HepG2 (cell line): ENCODE measurements around the gene METTL22. TPM values are rescaled to one million over a fixed set of nuclear protein-coding genes. Genes with fewer than 3 reads are reported as not detected.

Source experiments
- CEBPZ ChIP-seq: IDR thresholded peaks from 2 replicates; pipeline ENCODE4 v1.6.1; 2012; ENCODE audit warnings: low read length, improper control_type of control experiment
- HIC2 ChIP-seq: sonication (generic); formaldehyde crosslinking; IDR thresholded peaks from 2 replicates; pipeline ENCODE4 v1.9.0; 2022; ENCODE audit warnings: low read depth, missing genetic modification reagents
- IKZF5 ChIP-seq: IDR thresholded peaks from 2 replicates; pipeline ENCODE4 v1.6.1; 2018; ENCODE audit warnings: missing genetic modification reagents, mild to moderate bottlenecking, missing compliant biosample characterization
- MXD1 ChIP-seq: sonication (generic); formaldehyde crosslinking; IDR thresholded peaks from 2 replicates; pipeline ENCODE4 v1.4.0; 2020; ENCODE audit warnings: mild to moderate bottlenecking, missing genetic modification reagents
- NFRKB ChIP-seq: fragments of 450-650 bp; IDR thresholded peaks from 2 replicates; pipeline ENCODE4 v1.6.1; 2017
- NR1H2 ChIP-seq: sonication (generic); formaldehyde crosslinking; IDR thresholded peaks from 2 replicates; pipeline ENCODE4 v1.8.1; 2022; ENCODE audit warnings: low read depth, missing genetic modification reagents, borderline replicate concordance
- REL ChIP-seq: sonication (generic); formaldehyde crosslinking; conservative IDR thresholded peaks from 2 replicates; pipeline ENCODE4 v1.8.0; 2022; ENCODE audit warnings: mild to moderate bottlenecking, missing genetic modification reagents, moderate library complexity
- SIX4 ChIP-seq: sonication (generic); formaldehyde crosslinking; IDR thresholded peaks from 2 replicates; pipeline ENCODE4 v1.4.0; 2020; ENCODE audit warnings: missing genetic modification reagents
- SNRNP70 ChIP-seq: fragments of 200-400 bp; formaldehyde crosslinking; IDR thresholded peaks from 2 replicates; pipeline ENCODE4 v1.6.1; 2017; ENCODE audit warnings: mild to moderate bottlenecking, low read depth, low read length, moderate library complexity
- SP5 ChIP-seq: IDR thresholded peaks from 2 replicates; pipeline ENCODE4 v1.6.1; 2016; ENCODE audit warnings: low read depth, borderline replicate concordance
- ZFP36L2 ChIP-seq: sonication (generic); formaldehyde crosslinking; IDR thresholded peaks from 2 replicates; pipeline ENCODE4 v1.4.0; 2020; ENCODE audit warnings: missing genetic modification reagents
- ZFP91 ChIP-seq: sonication (generic); formaldehyde crosslinking; IDR thresholded peaks from 2 replicates; pipeline ENCODE4 v1.9.0; 2022; ENCODE audit warnings: missing genetic modification reagents, mild to moderate bottlenecking, borderline replicate concordance
- ZNF253 ChIP-seq: sonication (generic); formaldehyde crosslinking; IDR thresholded peaks from 2 replicates; pipeline ENCODE4 v1.8.0; 2022; ENCODE audit warnings: mild to moderate bottlenecking, missing genetic modification reagents, borderline replicate concordance
- ZNF503 ChIP-seq: sonication (generic); formaldehyde crosslinking; IDR thresholded peaks from 2 replicates; pipeline ENCODE4 v1.4.0; 2020; ENCODE audit warnings: missing genetic modification reagents
- ZNF510 ChIP-seq: sonication (generic); formaldehyde crosslinking; IDR thresholded peaks from 2 replicates; pipeline ENCODE4 v1.4.0; 2020; ENCODE audit warnings: low read depth, mild to moderate bottlenecking, missing genetic modification reagents
- ZNF576 ChIP-seq: sonication (generic); formaldehyde crosslinking; IDR thresholded peaks from 2 replicates; pipeline ENCODE4 v1.4.0; 2020; ENCODE audit warnings: mild to moderate bottlenecking, missing genetic modification reagents
- ZNF816 ChIP-seq: sonication (generic); formaldehyde crosslinking; IDR thresholded peaks from 2 replicates; pipeline ENCODE4 v1.8.0; 2022; ENCODE audit warnings: missing genetic modification reagents, mild to moderate bottlenecking, borderline replicate concordance
- polyA plus RNA-seq, 8 experiments: library from polyadenylated mRNA; depleted of rRNA in 3 of 8; stranded (reverse) in 7 of 8; unstranded in 1 of 8; fragments of >200 nt; fragmentation: Illumina TruSeq in 4 of 8; extraction: Trizol in 4 of 8; gene quantifications; 2 replicates each; pipeline versions ENCODE4 v1.2.1 to v1.2.3, GENCODE V29; 2011 to 2016; ENCODE audit warnings: low read depth in 4 of 8, missing spikeins in 1 of 8, mixed read lengths in 1 of 8; ENCODE audit not compliant: insufficient read depth in 1 of 8
- total RNA-seq, 5 experiments: library from RNA; depleted of rRNA; stranded (reverse); fragments of >200 nt; fragmentation: Illumina TruSeq; extraction: Trizol; gene quantifications; 2 replicates each; pipeline ENCODE4 v1.2.3, GENCODE V29; 2016; ENCODE audit warnings: low read depth in 1 of 5

METTL22 gene
- total and polyA plus RNA-seq, 2 of the 13 experiments (the other 11 are each of a cell fraction or from before 2014, with no cell fraction given), result 36.2 to 94.8 TPM

GRCh38 chr16:8675183-8676159 lies 54.0 kb downstream of the METTL22 start (continued):
- TF ChIP-seq MXD1 (CRISPR knock-in tag), result no peak
- no peak for TF ChIP-seq HIC2 (CRISPR knock-in tag)
- TF ChIP-seq ZFP91, result no peak
- TF ChIP-seq ZNF816 (CRISPR knock-in tag), result 0 out of 2 replicates have a peak, but pooled peaks have one; percentile 56
- TF ChIP-seq ZFP36L2 (CRISPR knock-in tag), result no peak
- no peak for TF ChIP-seq ZNF576 (CRISPR knock-in tag)
- TF ChIP-seq ZNF510, result no peak
- no peak for TF ChIP-seq NFRKB
- no peak for TF ChIP-seq IKZF5
- TF ChIP-seq SP5 (CRISPR knock-in tag), result peak; percentile 75
- TF ChIP-seq NR1H2 (CRISPR knock-in tag), result no peak
- no peak for TF ChIP-seq SNRNP70
- TF ChIP-seq REL (CRISPR knock-in tag), result no peak
- no peak for TF ChIP-seq ZNF503 (CRISPR knock-in tag)
- no peak for TF ChIP-seq CEBPZ
- TF ChIP-seq SIX4, result no peak
- TF ChIP-seq ZNF253 (CRISPR knock-in tag), result 0 out of 2 replicates have a peak, but pooled peaks have one; percentile 53
